Measurements from ENCODE around the gene MCM5. TPM values are rescaled to one million over a fixed set of nuclear protein-coding genes. Genes with fewer than 3 reads are reported as not detected.

Gene MCM5
- total and polyA plus RNA-seq, 2 of the 13 experiments (the other 11 are each of a cell fraction or from before 2014, with no cell fraction given) = 40.2 to 93.5 TPM

DNA sequence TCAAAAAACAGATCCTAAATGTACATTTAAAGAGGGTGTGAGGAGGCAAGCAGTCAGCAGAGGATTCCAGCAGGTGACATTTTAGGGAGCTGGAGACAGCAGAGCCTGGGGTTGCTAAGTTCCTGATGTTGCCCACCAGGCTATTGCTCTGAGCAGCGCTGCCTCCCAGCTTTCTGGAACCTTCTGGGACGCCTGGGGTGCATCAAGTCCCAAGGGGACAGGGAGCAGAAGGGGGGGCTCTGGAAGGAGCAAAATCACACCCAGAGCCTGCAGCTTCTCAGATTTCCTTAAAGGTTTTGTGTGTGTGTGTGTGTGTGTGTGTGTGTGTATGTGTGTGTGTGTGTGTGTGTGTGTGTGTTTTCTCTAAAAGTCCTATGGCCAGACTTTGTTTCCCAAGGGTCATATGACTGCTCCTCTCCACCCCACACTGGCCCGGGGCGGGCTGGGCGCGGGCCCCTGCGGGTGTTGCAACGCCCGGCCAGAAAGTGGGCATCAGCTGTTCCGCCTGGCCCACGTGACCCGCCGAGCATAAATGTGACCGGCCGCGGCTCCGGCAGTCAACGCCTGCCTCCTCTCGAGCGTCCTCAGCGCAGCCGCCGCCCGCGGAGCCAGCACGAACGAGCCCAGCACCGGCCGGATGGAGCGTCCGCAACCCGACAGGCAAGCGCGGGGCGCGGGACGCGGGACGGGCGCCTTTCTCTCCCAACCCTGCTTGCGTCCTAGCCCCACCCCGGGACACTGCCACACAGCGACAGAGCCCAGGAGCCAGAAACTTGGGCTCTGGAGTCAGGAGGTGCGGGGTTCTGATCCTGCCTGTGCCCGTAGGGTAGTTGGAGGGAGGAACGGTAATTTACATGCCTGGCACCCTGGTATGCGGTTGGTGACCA, 19.2 kb upstream of the MCM5 start, which contains the start of gene HMOX1 (continued):
- TF ChIP-seq, protein P1, sequence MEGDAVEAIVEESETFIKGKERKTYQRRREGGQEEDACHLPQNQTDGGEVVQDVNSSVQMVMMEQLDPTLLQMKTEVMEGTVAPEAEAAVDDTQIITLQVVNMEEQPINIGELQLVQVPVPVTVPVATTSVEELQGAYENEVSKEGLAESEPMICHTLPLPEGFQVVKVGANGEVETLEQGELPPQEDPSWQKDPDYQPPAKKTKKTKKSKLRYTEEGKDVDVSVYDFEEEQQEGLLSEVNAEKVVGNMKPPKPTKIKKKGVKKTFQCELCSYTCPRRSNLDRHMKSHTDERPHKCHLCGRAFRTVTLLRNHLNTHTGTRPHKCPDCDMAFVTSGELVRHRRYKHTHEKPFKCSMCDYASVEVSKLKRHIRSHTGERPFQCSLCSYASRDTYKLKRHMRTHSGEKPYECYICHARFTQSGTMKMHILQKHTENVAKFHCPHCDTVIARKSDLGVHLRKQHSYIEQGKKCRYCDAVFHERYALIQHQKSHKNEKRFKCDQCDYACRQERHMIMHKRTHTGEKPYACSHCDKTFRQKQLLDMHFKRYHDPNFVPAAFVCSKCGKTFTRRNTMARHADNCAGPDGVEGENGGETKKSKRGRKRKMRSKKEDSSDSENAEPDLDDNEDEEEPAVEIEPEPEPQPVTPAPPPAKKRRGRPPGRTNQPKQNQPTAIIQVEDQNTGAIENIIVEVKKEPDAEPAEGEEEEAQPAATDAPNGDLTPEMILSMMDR (CRISPR knock-in tag; IDR thresholded peaks at IDR 0.05) = peak; percentile 72
- peak; percentile 89 for TF ChIP-seq ARNTL (CRISPR knock-in tag; IDR thresholded peaks at IDR 0.05)
- TF ChIP-seq, protein P2, sequence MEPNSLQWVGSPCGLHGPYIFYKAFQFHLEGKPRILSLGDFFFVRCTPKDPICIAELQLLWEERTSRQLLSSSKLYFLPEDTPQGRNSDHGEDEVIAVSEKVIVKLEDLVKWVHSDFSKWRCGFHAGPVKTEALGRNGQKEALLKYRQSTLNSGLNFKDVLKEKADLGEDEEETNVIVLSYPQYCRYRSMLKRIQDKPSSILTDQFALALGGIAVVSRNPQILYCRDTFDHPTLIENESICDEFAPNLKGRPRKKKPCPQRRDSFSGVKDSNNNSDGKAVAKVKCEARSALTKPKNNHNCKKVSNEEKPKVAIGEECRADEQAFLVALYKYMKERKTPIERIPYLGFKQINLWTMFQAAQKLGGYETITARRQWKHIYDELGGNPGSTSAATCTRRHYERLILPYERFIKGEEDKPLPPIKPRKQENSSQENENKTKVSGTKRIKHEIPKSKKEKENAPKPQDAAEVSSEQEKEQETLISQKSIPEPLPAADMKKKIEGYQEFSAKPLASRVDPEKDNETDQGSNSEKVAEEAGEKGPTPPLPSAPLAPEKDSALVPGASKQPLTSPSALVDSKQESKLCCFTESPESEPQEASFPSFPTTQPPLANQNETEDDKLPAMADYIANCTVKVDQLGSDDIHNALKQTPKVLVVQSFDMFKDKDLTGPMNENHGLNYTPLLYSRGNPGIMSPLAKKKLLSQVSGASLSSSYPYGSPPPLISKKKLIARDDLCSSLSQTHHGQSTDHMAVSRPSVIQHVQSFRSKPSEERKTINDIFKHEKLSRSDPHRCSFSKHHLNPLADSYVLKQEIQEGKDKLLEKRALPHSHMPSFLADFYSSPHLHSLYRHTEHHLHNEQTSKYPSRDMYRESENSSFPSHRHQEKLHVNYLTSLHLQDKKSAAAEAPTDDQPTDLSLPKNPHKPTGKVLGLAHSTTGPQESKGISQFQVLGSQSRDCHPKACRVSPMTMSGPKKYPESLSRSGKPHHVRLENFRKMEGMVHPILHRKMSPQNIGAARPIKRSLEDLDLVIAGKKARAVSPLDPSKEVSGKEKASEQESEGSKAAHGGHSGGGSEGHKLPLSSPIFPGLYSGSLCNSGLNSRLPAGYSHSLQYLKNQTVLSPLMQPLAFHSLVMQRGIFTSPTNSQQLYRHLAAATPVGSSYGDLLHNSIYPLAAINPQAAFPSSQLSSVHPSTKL (CRISPR knock-in tag; IDR thresholded peaks at IDR 0.05) = peak; percentile 78
- 0 out of 2 replicates have a peak, but pooled peaks have one; percentile 37 for TF ChIP-seq ATF7-NPFF (CRISPR knock-in tag; IDR thresholded peaks at IDR 0.05; ENCODE audit: low read depth)
- TF ChIP-seq HCFC1 (IDR thresholded peaks at IDR 0.05; ENCODE audit: low read depth, low read length) = no peak
- TF ChIP-seq, protein P3, sequence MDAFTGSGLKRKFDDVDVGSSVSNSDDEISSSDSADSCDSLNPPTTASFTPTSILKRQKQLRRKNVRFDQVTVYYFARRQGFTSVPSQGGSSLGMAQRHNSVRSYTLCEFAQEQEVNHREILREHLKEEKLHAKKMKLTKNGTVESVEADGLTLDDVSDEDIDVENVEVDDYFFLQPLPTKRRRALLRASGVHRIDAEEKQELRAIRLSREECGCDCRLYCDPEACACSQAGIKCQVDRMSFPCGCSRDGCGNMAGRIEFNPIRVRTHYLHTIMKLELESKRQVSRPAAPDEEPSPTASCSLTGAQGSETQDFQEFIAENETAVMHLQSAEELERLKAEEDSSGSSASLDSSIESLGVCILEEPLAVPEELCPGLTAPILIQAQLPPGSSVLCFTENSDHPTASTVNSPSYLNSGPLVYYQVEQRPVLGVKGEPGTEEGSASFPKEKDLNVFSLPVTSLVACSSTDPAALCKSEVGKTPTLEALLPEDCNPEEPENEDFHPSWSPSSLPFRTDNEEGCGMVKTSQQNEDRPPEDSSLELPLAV (CRISPR knock-in tag; conservative IDR thresholded peaks at IDR 0.05; ENCODE audit: low read depth) = no peak
- TF ChIP-seq ZNF230 (CRISPR knock-in tag; IDR thresholded peaks at IDR 0.05) = 0 out of 2 replicates have a peak, but pooled peaks have one; percentile 44
- TF ChIP-seq ZZZ3 (CRISPR knock-in tag; IDR thresholded peaks at IDR 0.05; ENCODE audit: borderline replicate concordance) = no peak
- no peak for TF ChIP-seq NFIC (IDR thresholded peaks at IDR 0.05; ENCODE audit: low read length)
- TF ChIP-seq, protein P4, sequence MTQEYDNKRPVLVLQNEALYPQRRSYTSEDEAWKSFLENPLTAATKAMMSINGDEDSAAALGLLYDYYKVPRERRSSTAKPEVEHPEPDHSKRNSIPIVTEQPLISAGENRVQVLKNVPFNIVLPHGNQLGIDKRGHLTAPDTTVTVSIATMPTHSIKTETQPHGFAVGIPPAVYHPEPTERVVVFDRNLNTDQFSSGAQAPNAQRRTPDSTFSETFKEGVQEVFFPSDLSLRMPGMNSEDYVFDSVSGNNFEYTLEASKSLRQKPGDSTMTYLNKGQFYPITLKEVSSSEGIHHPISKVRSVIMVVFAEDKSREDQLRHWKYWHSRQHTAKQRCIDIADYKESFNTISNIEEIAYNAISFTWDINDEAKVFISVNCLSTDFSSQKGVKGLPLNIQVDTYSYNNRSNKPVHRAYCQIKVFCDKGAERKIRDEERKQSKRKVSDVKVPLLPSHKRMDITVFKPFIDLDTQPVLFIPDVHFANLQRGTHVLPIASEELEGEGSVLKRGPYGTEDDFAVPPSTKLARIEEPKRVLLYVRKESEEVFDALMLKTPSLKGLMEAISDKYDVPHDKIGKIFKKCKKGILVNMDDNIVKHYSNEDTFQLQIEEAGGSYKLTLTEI (CRISPR knock-in tag; conservative IDR thresholded peaks at IDR 0.05) = no peak
- TF ChIP-seq, protein P5, sequence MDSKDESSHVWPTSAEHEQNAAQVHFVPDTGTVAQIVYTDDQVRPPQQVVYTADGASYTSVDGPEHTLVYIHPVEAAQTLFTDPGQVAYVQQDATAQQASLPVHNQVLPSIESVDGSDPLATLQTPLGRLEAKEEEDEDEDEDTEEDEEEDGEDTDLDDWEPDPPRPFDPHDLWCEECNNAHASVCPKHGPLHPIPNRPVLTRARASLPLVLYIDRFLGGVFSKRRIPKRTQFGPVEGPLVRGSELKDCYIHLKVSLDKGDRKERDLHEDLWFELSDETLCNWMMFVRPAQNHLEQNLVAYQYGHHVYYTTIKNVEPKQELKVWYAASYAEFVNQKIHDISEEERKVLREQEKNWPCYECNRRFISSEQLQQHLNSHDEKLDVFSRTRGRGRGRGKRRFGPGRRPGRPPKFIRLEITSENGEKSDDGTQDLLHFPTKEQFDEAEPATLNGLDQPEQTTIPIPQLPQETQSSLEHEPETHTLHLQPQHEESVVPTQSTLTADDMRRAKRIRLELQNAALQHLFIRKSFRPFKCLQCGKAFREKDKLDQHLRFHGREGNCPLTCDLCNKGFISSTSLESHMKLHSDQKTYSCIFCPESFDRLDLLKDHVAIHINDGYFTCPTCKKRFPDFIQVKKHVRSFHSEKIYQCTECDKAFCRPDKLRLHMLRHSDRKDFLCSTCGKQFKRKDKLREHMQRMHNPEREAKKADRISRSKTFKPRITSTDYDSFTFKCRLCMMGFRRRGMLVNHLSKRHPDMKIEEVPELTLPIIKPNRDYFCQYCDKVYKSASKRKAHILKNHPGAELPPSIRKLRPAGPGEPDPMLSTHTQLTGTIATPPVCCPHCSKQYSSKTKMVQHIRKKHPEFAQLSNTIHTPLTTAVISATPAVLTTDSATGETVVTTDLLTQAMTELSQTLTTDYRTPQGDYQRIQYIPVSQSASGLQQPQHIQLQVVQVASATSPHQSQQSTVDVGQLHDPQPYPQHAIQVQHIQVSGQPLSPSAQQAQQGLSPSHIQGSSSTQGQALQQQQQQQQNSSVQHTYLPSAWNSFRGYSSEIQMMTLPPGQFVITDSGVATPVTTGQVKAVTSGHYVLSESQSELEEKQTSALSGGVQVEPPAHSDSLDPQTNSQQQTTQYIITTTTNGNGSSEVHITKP (CRISPR knock-in tag; IDR thresholded peaks at IDR 0.05; ENCODE audit: low read depth) = no peak
- TF ChIP-seq KMT2A (CRISPR knock-in tag; IDR thresholded peaks at IDR 0.05) = peak; percentile 79
- peak; percentile 81; the same call in 1 of the 2 replicates for TF ChIP-seq TBX2 (CRISPR knock-in tag; IDR thresholded peaks at IDR 0.05; ENCODE audit: borderline replicate concordance)

Data from HepG2 (cell line).